Head of caudate nucleus (tissue), 42 donors: ENCODE results near the gene ABCC4.

ENCODE experiments used
- DNase-seq, 42 donors: peaks; one replicate each; pipeline versions ENCODE4 v3.0.0 to v3.0.0-alpha.2; 2020 to 2021; ENCODE audit warnings: mixed read lengths in 7 of 42
- intact Hi-C: fragments of 100-400 bp; cut with DNase I; formaldehyde crosslinking; loops from one replicate; pipeline ENCODE4 v1.15.0; 2022

Gene ABCC4

GRCh38 chr13:95049772-95050171 lies 251.5 kb downstream of the ABCC4 start:
- intact Hi-C loops = no loop called here
- no peak for DNase-seq

GRCh38 chr13:95044452-95045205 lies 256.6 kb downstream of the ABCC4 start:
- no peak for DNase-seq
- intact Hi-C loops = no loop called here

- intact Hi-C loops = no loop called here
- DNase-seq = no peak
These were observed 261.8 kb downstream of the ABCC4 start for GRCh38 chr13:95039415-95039814.

- intact Hi-C loops = no loop called here
- no peak for DNase-seq
These were observed 262.3 kb downstream of the ABCC4 start for GRCh38 chr13:95038949-95039348.

GRCh38 chr13:95035311-95036109 lies 265.7 kb downstream of the ABCC4 start:
- intact Hi-C loops = no loop called here
- DNase-seq = no peak

GRCh38 chr13:95033890-95034289 lies 267.4 kb downstream of the ABCC4 start:
- no peak for DNase-seq
- intact Hi-C loops = no loop called here

- intact Hi-C loops = no loop called here
- no peak for DNase-seq
These were observed 269.1 kb downstream of the ABCC4 start for GRCh38 chr13:95032121-95032520.

- intact Hi-C loops = no loop called here
- DNase-seq = no peak
These were observed 270.4 kb downstream of the ABCC4 start for GRCh38 chr13:95030821-95031343.

GRCh38 chr13:95027638-95028037 lies 273.6 kb downstream of the ABCC4 start:
- intact Hi-C loops = no loop called here
- no peak for DNase-seq

GRCh38 chr13:95025116-95025515 lies 276.1 kb downstream of the ABCC4 start:
- DNase-seq = no peak
- intact Hi-C loops = no loop called here

- intact Hi-C loops = no loop called here
- DNase-seq = no peak
These were observed 277.8 kb downstream of the ABCC4 start for GRCh38 chr13:95023405-95023804.

GRCh38 chr13:95020298-95020987 lies 280.8 kb downstream of the ABCC4 start:
- intact Hi-C loops = no loop called here
- no peak for DNase-seq

GRCh38 chr13:95019886-95020285 lies 281.4 kb downstream of the ABCC4 start:
- DNase-seq = no peak

GRCh38 chr13:95007322-95007721 lies 293.9 kb downstream of the ABCC4 start:
- intact Hi-C loops = no loop called here
- DNase-seq = no peak

More at GRCh38 chr13:95019886-95020285, 281.4 kb downstream of the ABCC4 start:
- intact Hi-C loops = no loop called here

- no peak for DNase-seq
- intact Hi-C loops = no loop called here
These were observed 296.0 kb downstream of the ABCC4 start for GRCh38 chr13:95005300-95005699.

- peak in 21 of 42 donors; percentile 5 to 56 (median 24) for DNase-seq
These were observed 298.0 kb downstream of the ABCC4 start for GRCh38 chr13:95003019-95003813.

GRCh38 chr13:95002126-95002525 lies 299.1 kb downstream of the ABCC4 start:
- no peak for DNase-seq
- intact Hi-C loops = no loop called here

More at GRCh38 chr13:95003019-95003813, 298.0 kb downstream of the ABCC4 start:
- intact Hi-C loops = no loop called here

GRCh38 chr13:94999871-95000270 lies 301.4 kb downstream of the ABCC4 start:
- intact Hi-C loops = no loop called here

GRCh38 chr13:94997126-94997525 lies 304.1 kb downstream of the ABCC4 start:
- intact Hi-C loops = no loop called here
- no peak for DNase-seq

More at GRCh38 chr13:94999871-95000270, 301.4 kb downstream of the ABCC4 start:
- DNase-seq = no peak
